Mucosa of descending colon (tissue), 3 donors: ENCODE data around the gene CAMKMT. TPM values are rescaled to one million over a fixed set of nuclear protein-coding genes. Genes with fewer than 3 reads are reported as not detected.

Source experiments
- ATAC-seq: fragments of 200-7000 bp; cut with Tn5 transposase; one replicate; pipeline ENCODE4 v1.9.1; 2020; ENCODE audit warnings: mild to moderate bottlenecking, moderate library complexity
- DNase-seq, 3 donors: peaks; one replicate each; pipeline ENCODE4 v3.0.0-alpha.2; 2020
- H3K36me3 ChIP-seq: fragments of 200-600 bp; one replicate; pipeline ENCODE4 v1.8.0; 2021; ENCODE audit warnings: low read depth, mild to moderate bottlenecking
- H3K4me1 ChIP-seq: fragments of 200-600 bp; one replicate; pipeline ENCODE4 v1.8.0; 2021; ENCODE audit warnings: low read depth, mild to moderate bottlenecking
- H3K4me3 ChIP-seq: fragments of 200-600 bp; one replicate; pipeline ENCODE4 v1.8.0; 2021; ENCODE audit warnings: mild to moderate bottlenecking
- H3K9me3 ChIP-seq: fragments of 200-600 bp; one replicate; pipeline ENCODE4 v1.8.0; 2021; ENCODE audit warnings: mild to moderate bottlenecking
- CTCF ChIP-seq: fragments of 200-600 bp; IDR thresholded peaks from one replicate; pipeline ENCODE4 v1.8.0; 2022; ENCODE audit warnings: antibody characterized with exemption, mild to moderate bottlenecking
- intact Hi-C, 2 donors: fragments of 100-400 bp; cut with DNase I in 1 of 2; cut with micrococcal nuclease in 1 of 2; formaldehyde crosslinking; loops; one replicate each; pipeline versions ENCODE4 v1.11.0 to v1.11.1; 2022; cut with DNase I, micrococcal nuclease
- total RNA-seq, 3 donors: library from RNA; stranded (reverse); fragmentation: NEBNext Ultra II Directional in 2 of 3; extraction: Animal tissue kit (Norgen Biotek cat#: 25700) in 2 of 3; gene quantifications; one replicate each; pipeline versions ENCODE4 v1.2.1 to v1.2.4, GENCODE V29; 2021 to 2023
- donor health status: DM: no; HTN: no; CAD: no; lungs with moderate emphysema.
- donor health status: DM: no; HTN: no; CAD: no.
- donor health status: DM: no; HTN: yes; CAD: no.

CAMKMT gene
- total RNA-seq, 3 donors from 2014 or later, result 13.2 to 16.0 (median 14.1) TPM

- no peaks in the 10 kb centered on the region for H3K4me1 ChIP-seq
- no peaks in the 10 kb centered on the region for H3K9me3 ChIP-seq
- no peaks in the 10 kb centered on the region for H3K36me3 ChIP-seq
- no peak for TF ChIP-seq CTCF
- intact Hi-C loops, result no loop called here
- no peak overlapping the region for H3K4me3 ChIP-seq
- DNase-seq (no peak), ATAC-seq (no peak)
Observed at GRCh38 chr2:44723921-44724320, 362.2 kb downstream of the CAMKMT start.

GRCh38 chr2:44730593-44730992 lies 368.8 kb downstream of the CAMKMT start:
- no peak for TF ChIP-seq CTCF
- H3K4me1 ChIP-seq, result peaks cover 3% of the 10 kb centered on the region
- H3K4me3 ChIP-seq, result no peak overlapping the region
- DNase-seq, result peak in 1 of 3 donors; percentile 30
- H3K9me3 ChIP-seq, result no peaks in the 10 kb centered on the region
- no peaks in the 10 kb centered on the region for H3K36me3 ChIP-seq
- peak; percentile 98 for ATAC-seq
- intact Hi-C loops, result no loop called here

- H3K36me3 ChIP-seq, result no peaks in the 10 kb centered on the region
- no peak overlapping the region for H3K4me3 ChIP-seq
- DNase-seq (no peak), ATAC-seq (no peak)
- intact Hi-C loops, result no loop called here
- peaks cover 5% of the 10 kb centered on the region for H3K9me3 ChIP-seq
- no peak for TF ChIP-seq CTCF
- H3K4me1 ChIP-seq, result peaks cover 3% of the 10 kb centered on the region
Observed at GRCh38 chr2:44731505-44731904, 369.8 kb downstream of the CAMKMT start.

GRCh38 chr2:44736270-44736942 lies 374.7 kb downstream of the CAMKMT start:
- no peak for DNase-seq
- Histone ChIP-seq H3K9me3 (peaks cover 12% of the 10 kb centered on the region), H3K4me1 (no peaks in the 10 kb centered on the region), H3K4me3 (no peak overlapping the region), H3K36me3 (no peaks in the 10 kb centered on the region)
- no peak for ATAC-seq
- intact Hi-C loops, result no loop called here
- no peak for TF ChIP-seq CTCF

GRCh38 chr2:44740678-44741077 lies 378.9 kb downstream of the CAMKMT start:
- no peak overlapping the region for H3K4me3 ChIP-seq
- DNase-seq (peak in 1 of 3 donors; percentile 52), ATAC-seq (peak; percentile 90)
- H3K9me3 ChIP-seq, result peaks cover 12% of the 10 kb centered on the region
- intact Hi-C loops, result no loop called here
- no peaks in the 10 kb centered on the region for H3K4me1 ChIP-seq
- H3K36me3 ChIP-seq, result no peaks in the 10 kb centered on the region
- no peak for TF ChIP-seq CTCF
